ENCODE measurements around the gene KRT72. TPM values are rescaled to one million over a fixed set of nuclear protein-coding genes. Genes with fewer than 3 reads are reported as not detected.

KRT72 gene
- total RNA-seq, 1 donor from 2014 or later = not detected

DNA sequence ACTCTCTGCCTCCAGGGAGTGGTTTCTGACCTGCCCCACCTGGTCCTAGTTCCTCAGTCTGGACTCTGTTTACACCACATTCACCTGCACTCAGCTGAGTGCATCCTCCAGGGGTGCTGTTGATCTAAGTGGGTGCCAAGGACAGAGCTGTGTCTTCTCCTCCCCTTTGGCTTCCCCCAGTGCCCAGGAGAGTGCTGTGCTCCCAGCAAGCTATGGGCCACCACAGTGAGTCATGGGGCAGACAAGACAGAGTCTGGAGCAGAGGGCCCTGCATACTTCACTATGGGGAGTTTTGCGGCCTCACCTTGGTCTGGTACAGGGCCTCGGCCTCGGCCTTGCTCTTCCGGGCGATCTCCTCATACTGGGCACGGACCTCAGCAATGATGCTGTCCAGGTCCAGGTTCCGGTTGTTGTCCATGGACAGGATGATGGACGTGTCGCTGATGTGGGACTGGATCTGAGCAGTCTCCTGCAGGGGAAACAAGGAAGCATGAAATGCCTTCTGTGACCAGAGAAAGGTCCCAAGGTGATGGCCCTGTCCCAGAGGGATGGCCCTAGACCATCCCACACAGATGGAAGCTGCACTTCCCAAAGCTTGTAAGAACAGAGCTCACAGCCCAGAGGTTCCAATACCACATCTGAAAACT is 12.2 kb upstream of the KRT72 start:
- no peaks in the 10 kb centered on the region for H3K36me3 Mint-ChIP-seq (ENCODE audit: unreplicated experiment)
- H3K9me3 Mint-ChIP-seq (ENCODE audit: unreplicated experiment) = no peaks in the 10 kb centered on the region
- DNase-seq (ENCODE audit: extremely low spot score, unreplicated experiment) = peak; percentile 69
- TF ChIP-seq, protein P1, sequence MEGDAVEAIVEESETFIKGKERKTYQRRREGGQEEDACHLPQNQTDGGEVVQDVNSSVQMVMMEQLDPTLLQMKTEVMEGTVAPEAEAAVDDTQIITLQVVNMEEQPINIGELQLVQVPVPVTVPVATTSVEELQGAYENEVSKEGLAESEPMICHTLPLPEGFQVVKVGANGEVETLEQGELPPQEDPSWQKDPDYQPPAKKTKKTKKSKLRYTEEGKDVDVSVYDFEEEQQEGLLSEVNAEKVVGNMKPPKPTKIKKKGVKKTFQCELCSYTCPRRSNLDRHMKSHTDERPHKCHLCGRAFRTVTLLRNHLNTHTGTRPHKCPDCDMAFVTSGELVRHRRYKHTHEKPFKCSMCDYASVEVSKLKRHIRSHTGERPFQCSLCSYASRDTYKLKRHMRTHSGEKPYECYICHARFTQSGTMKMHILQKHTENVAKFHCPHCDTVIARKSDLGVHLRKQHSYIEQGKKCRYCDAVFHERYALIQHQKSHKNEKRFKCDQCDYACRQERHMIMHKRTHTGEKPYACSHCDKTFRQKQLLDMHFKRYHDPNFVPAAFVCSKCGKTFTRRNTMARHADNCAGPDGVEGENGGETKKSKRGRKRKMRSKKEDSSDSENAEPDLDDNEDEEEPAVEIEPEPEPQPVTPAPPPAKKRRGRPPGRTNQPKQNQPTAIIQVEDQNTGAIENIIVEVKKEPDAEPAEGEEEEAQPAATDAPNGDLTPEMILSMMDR (IDR thresholded peaks at IDR 0.05) = no peak
- H3K4me3 Mint-ChIP-seq (ENCODE audit: unreplicated experiment) = no peak overlapping the region
- H3K4me1 Mint-ChIP-seq (ENCODE audit: unreplicated experiment) = no peaks in the 10 kb centered on the region
- peaks cover 56% of the 10 kb centered on the region for H3K27me3 Mint-ChIP-seq (ENCODE audit: unreplicated experiment)
- H3K27ac Mint-ChIP-seq (ENCODE audit: unreplicated experiment) = no peak overlapping the region

DNA sequence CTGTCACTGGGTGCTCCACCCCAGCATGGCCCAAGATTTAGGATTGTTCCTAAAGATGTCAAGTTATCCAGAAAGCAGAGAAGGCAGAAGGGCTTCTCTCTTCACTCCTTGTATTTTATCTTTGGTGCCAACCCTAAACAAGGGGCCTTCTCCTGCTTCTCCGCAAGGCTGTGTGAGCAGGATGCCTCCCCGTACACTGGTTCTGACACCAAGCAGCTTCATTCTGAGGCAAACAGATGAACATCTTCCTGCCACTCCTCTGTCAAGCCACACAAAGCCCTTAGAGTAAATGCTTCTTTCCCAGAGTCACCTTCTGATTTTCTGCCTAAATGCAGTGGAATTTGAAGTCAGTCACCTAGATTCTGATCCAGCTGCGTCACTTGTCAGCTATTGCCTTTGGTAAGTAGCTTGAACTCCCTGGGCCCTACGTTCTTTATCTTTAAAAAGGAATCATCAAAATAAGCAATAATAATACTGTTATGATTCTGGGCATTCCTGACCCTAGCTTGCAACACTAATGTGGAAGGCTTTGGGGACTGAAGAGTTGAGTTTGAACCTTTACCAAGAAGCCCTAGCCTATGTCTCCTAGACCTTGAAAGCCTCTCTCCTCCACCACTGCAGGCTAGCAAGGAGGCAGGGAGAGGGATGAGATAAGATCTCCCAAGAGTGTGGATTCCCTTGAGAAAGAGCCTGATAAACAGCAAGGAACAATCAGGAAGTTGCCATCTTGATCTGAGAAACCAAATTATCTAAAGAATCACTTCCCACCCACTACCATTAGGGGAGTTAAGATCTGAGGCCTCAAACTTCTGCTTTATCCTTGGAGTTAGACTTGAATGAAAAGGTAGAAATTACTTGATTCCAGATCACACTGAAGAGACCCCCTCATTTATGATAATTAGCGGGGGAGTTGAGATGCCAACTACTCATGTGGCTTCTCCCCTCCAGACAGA is 11.4 kb upstream of the KRT72 start:
- Mint-ChIP-seq H3K36me3 (ENCODE audit: unreplicated experiment) (no peaks in the 10 kb centered on the region), H3K27ac (ENCODE audit: unreplicated experiment) (no peak overlapping the region), H3K27me3 (ENCODE audit: unreplicated experiment) (peaks cover 63% of the 10 kb centered on the region)

DNA sequence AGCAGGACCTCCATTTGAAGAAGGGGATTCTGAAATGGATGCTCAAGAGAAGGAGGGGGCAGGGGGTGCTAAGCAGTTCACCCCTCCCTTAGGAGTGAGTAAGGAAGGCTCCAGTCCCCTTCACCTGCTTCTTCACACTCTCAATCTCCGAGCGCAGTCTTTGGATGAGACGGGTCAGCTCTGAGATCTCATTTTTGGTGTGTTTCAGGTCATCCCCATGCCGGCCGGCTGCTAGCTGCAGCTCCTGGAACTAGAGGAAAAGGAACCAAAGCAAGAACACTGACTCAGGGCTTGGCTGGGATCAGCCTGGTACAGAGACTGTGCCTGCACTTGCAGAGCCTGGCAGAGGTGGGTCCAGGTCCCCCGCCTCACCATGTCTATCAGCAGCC is 9.8 kb upstream of the KRT72 start:
- TF ChIP-seq, protein P1 (IDR thresholded peaks at IDR 0.05) = no peak
- H3K36me3 Mint-ChIP-seq (ENCODE audit: unreplicated experiment) = no peaks in the 10 kb centered on the region
- H3K27ac Mint-ChIP-seq (ENCODE audit: unreplicated experiment) = no peak overlapping the region
- H3K9me3 Mint-ChIP-seq (ENCODE audit: unreplicated experiment) = no peaks in the 10 kb centered on the region
- H3K27me3 Mint-ChIP-seq (ENCODE audit: unreplicated experiment) = peaks cover 63% of the 10 kb centered on the region
- H3K4me1 Mint-ChIP-seq (ENCODE audit: unreplicated experiment) = no peaks in the 10 kb centered on the region
- DNase-seq (ENCODE audit: extremely low spot score, unreplicated experiment) = peak; percentile 63
- H3K4me3 Mint-ChIP-seq (ENCODE audit: unreplicated experiment) = no peak overlapping the region

More for the DNA sequence above, 11.4 kb upstream of the KRT72 start:
- Mint-ChIP-seq H3K4me1 (ENCODE audit: unreplicated experiment) (no peaks in the 10 kb centered on the region), H3K4me3 (ENCODE audit: unreplicated experiment) (no peak overlapping the region), H3K9me3 (ENCODE audit: unreplicated experiment) (no peaks in the 10 kb centered on the region)
- DNase-seq (ENCODE audit: extremely low spot score, unreplicated experiment) = peak; percentile 32
- TF ChIP-seq, protein P1 (IDR thresholded peaks at IDR 0.05) = no peak

DNA sequence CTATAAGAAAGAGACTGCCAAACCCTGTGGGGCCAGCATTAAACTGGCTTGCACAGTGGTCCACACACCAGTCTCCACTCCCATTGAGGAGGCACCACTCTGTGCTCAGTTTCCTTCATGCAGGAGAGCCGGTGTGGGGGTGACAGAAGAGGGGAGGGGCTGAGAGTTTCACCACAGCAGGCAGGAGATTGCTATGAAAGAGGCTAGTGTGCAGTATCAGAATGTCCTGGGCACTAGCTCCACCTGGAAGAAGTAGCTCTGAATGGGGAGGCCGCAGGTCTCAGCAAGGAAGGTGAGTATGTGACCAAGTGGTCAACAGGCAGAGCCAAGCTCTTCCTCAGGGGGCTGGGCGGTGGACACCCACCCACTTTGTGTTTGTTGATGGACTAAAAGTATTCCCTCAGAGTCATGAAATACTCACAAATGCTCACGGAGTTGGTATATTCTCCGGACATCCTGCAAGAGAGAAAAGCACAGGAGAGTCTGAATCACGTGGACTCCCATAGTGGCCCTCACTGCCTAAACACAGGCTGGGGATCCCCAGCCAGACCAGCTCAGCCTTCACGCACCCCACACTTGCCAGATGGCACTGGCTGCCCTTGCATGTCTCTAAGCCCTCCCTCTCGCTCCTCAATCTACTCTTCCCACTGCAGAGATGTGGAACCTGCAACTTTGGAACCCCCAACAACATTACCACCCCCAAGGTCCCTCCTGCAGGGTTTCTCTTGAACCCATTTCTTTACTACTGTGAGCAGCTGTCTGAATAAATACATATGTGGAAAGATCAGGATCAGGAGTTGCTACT is 7.8 kb upstream of the KRT72 start:
- Mint-ChIP-seq H3K27me3 (ENCODE audit: unreplicated experiment) (peaks cover 72% of the 10 kb centered on the region), H3K36me3 (ENCODE audit: unreplicated experiment) (no peaks in the 10 kb centered on the region), H3K27ac (ENCODE audit: unreplicated experiment) (no peak overlapping the region), H3K4me1 (ENCODE audit: unreplicated experiment) (no peaks in the 10 kb centered on the region), H3K4me3 (ENCODE audit: unreplicated experiment) (no peak overlapping the region), H3K9me3 (ENCODE audit: unreplicated experiment) (no peaks in the 10 kb centered on the region)
- peak; percentile 66 for DNase-seq (ENCODE audit: extremely low spot score, unreplicated experiment)
- TF ChIP-seq, protein P1 (IDR thresholded peaks at IDR 0.05) = no peak

Measured in osteocyte (in vitro differentiated cells).